ENCODE measurements around the gene SNX17. TPM values are rescaled to one million over a fixed set of nuclear protein-coding genes. Genes with fewer than 3 reads are reported as not detected.
"Not testable (repeated sequence)": the region's sequence is repeated elsewhere in the genome, so short reads cannot be mapped to it uniquely, and the experiment has no call there.

The SNX17 gene
- total RNA-seq, 1 donor from 2014 or later, result 90.5 TPM

DNA sequence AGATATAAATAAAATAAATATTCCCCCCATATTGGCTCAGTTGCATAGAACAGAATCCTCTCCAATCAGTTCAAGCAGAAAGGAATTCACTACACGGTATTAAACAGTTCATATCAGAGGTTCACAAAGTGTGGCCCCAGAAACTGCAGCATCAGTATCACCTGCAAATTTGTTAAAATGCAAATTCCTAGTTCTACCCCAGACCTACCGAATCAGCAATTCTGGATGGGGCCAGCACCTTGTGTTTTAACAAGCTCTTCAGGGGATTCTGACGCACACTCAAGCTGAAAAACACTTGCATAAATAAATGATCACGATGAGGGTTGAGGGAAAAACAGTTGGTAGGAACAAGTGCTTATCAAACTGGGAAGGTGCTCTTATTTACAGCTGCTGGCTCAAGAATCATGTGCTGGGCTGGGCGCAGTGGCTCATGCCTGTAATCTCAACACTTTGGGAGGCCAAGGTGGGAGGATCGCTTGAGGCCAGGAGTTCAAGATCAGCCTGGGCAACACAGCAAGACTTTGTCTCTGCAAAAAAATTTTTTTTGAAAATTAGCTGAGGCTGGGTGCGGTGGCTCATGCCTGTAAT, 20.2 kb upstream of the SNX17 start:
- TF ChIP-seq, protein P1, sequence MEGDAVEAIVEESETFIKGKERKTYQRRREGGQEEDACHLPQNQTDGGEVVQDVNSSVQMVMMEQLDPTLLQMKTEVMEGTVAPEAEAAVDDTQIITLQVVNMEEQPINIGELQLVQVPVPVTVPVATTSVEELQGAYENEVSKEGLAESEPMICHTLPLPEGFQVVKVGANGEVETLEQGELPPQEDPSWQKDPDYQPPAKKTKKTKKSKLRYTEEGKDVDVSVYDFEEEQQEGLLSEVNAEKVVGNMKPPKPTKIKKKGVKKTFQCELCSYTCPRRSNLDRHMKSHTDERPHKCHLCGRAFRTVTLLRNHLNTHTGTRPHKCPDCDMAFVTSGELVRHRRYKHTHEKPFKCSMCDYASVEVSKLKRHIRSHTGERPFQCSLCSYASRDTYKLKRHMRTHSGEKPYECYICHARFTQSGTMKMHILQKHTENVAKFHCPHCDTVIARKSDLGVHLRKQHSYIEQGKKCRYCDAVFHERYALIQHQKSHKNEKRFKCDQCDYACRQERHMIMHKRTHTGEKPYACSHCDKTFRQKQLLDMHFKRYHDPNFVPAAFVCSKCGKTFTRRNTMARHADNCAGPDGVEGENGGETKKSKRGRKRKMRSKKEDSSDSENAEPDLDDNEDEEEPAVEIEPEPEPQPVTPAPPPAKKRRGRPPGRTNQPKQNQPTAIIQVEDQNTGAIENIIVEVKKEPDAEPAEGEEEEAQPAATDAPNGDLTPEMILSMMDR (IDR thresholded peaks at IDR 0.05; ENCODE audit: unreplicated experiment), result no peak
- no peaks in the 10 kb centered on the region for H3K4me1 Mint-ChIP-seq (ENCODE audit: unreplicated experiment)
- no peaks in the 10 kb centered on the region for H3K9me3 Mint-ChIP-seq (ENCODE audit: unreplicated experiment)
- H3K27ac Mint-ChIP-seq (ENCODE audit: unreplicated experiment), result no peak overlapping the region
- no peak for DNase-seq (ENCODE audit: low spot score)
- H3K4me3 Mint-ChIP-seq (ENCODE audit: unreplicated experiment), result no peak overlapping the region
- peaks cover 2% of the 10 kb centered on the region for H3K27me3 Mint-ChIP-seq (ENCODE audit: unreplicated experiment)
- H3K36me3 Mint-ChIP-seq (ENCODE audit: low read depth, unreplicated experiment), result no peaks in the 10 kb centered on the region

GRCh38 chr2:27351802-27352598, 18.4 kb upstream of the SNX17 start:
- H3K4me1 Mint-ChIP-seq (ENCODE audit: unreplicated experiment), result peaks cover 15% of the 10 kb centered on the region
- H3K9me3 Mint-ChIP-seq (ENCODE audit: unreplicated experiment), result no peaks in the 10 kb centered on the region
- no peak for DNase-seq (ENCODE audit: low spot score)
- TF ChIP-seq, protein P1 (IDR thresholded peaks at IDR 0.05; ENCODE audit: unreplicated experiment), result no peak
- no peak overlapping the region for H3K27ac Mint-ChIP-seq (ENCODE audit: unreplicated experiment)
- peaks cover 8% of the 10 kb centered on the region for H3K27me3 Mint-ChIP-seq (ENCODE audit: unreplicated experiment)
- peaks cover 4% of the 10 kb centered on the region for H3K36me3 Mint-ChIP-seq (ENCODE audit: low read depth, unreplicated experiment)
- H3K4me3 Mint-ChIP-seq (ENCODE audit: unreplicated experiment), result no peak overlapping the region

DNA sequence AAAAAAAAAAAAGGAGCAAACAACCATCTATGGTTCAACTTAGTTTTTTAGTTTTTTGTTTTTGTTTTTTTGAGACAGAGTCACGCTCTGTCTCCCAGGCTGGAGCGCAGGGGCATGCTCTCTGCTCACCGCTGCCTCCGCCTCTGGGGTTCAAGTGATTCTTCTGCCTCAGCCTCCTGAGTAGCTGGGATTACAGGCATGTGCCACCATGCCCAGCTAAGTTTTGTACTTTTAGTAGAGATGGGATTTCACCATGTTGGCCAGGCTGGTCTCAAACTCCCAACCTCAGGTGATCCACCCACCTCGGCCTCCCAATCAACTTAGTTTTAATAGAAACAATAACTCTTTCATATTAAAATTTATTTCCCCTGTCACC, 17.0 kb upstream of the SNX17 start:
- H3K27me3 Mint-ChIP-seq (ENCODE audit: unreplicated experiment); DNase-seq (ENCODE audit: low spot score); H3K36me3 Mint-ChIP-seq (ENCODE audit: low read depth, unreplicated experiment); H3K27ac Mint-ChIP-seq (ENCODE audit: unreplicated experiment); H3K9me3 Mint-ChIP-seq (ENCODE audit: unreplicated experiment); H3K4me3 Mint-ChIP-seq (ENCODE audit: unreplicated experiment): not testable (repeated sequence)
- peaks cover 21% of the 10 kb centered on the region for H3K4me1 Mint-ChIP-seq (ENCODE audit: unreplicated experiment)

- H3K4me3 Mint-ChIP-seq (ENCODE audit: unreplicated experiment), result no peak overlapping the region
- peaks cover 24% of the 10 kb centered on the region for H3K4me1 Mint-ChIP-seq (ENCODE audit: unreplicated experiment)
- H3K9me3 Mint-ChIP-seq (ENCODE audit: unreplicated experiment), result no peaks in the 10 kb centered on the region
- H3K27ac Mint-ChIP-seq (ENCODE audit: unreplicated experiment), result no peak overlapping the region
- TF ChIP-seq, protein P1 (IDR thresholded peaks at IDR 0.05; ENCODE audit: unreplicated experiment), result no peak
- no peak for DNase-seq (ENCODE audit: low spot score)
- peaks cover 8% of the 10 kb centered on the region for H3K36me3 Mint-ChIP-seq (ENCODE audit: low read depth, unreplicated experiment)
- peaks cover 13% of the 10 kb centered on the region for H3K27me3 Mint-ChIP-seq (ENCODE audit: unreplicated experiment)
Measured at GRCh38 chr2:27353762-27354596, 16.4 kb upstream of the SNX17 start.

DNA sequence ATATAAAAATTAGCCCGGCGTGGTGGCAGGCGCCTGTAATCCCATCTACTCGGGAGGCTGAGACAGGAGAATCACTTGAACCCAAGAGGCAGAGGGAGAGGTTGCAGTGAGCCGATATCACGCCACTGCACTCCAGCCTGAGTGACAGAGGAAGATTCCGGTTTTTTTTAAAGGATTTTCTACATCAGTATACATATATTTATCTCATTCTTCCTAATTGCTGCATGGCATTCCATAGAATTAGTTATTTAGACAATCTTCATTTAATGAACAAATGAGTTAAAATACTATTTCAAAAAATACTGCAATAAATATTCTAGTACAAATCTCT, 15.9 kb upstream of the SNX17 start:
- peaks cover 24% of the 10 kb centered on the region for H3K4me1 Mint-ChIP-seq (ENCODE audit: unreplicated experiment)
- no peak for DNase-seq (ENCODE audit: low spot score)
- no peak overlapping the region for H3K27ac Mint-ChIP-seq (ENCODE audit: unreplicated experiment)
- H3K36me3 Mint-ChIP-seq (ENCODE audit: low read depth, unreplicated experiment), result peaks cover 8% of the 10 kb centered on the region
- no peaks in the 10 kb centered on the region for H3K9me3 Mint-ChIP-seq (ENCODE audit: unreplicated experiment)
- TF ChIP-seq, protein P1 (IDR thresholded peaks at IDR 0.05; ENCODE audit: unreplicated experiment), result no peak
- H3K27me3 Mint-ChIP-seq (ENCODE audit: unreplicated experiment), result peaks cover 13% of the 10 kb centered on the region
- H3K4me3 Mint-ChIP-seq (ENCODE audit: unreplicated experiment), result no peak overlapping the region

All from endothelial cell (in vitro differentiated cells).